Upper lobe of right lung (tissue), 1 donor: ENCODE measurements around the gene PAX5. TPM values are rescaled to one million over a fixed set of nuclear protein-coding genes. Genes with fewer than 3 reads are reported as not detected.
A peak's percentile ranks its signal among the peaks of the same experiment; 100 is the strongest.

Experiments used
- ATAC-seq: fragments of 200-7000 bp; cut with Tn5 transposase; one replicate; pipeline ENCODE4 v1.9.1; 2020; ENCODE audit warnings: mild to moderate bottlenecking, moderate library complexity
- DNase-seq: peaks from one replicate; pipeline ENCODE4 v3.0.0-alpha.2; 2020
- H3K27ac ChIP-seq: fragments of 200-600 bp; one replicate; pipeline ENCODE4 v1.8.0; 2022
- H3K27me3 ChIP-seq: fragments of 200-600 bp; one replicate; pipeline ENCODE4 v1.8.0; 2022; ENCODE audit warnings: mild to moderate bottlenecking
- H3K36me3 ChIP-seq: fragments of 200-600 bp; one replicate; pipeline ENCODE4 v1.8.0; 2022
- H3K4me1 ChIP-seq: fragments of 200-600 bp; one replicate; pipeline ENCODE4 v1.8.0; 2022
- H3K4me3 ChIP-seq: fragments of 200-600 bp; one replicate; pipeline ENCODE4 v1.8.0; 2022; ENCODE audit warnings: mild to moderate bottlenecking
- H3K9me3 ChIP-seq: fragments of 200-600 bp; one replicate; pipeline ENCODE4 v1.8.0; 2022
- intact Hi-C: fragments of 100-400 bp; cut with DNase I; formaldehyde crosslinking; loops from one replicate; pipeline ENCODE4 v1.11.0; 2022
- total RNA-seq: library from RNA; stranded (reverse); fragmentation: NEBNext Ultra II Directional; extraction: Animal tissue kit (Norgen Biotek cat#: 25700); gene quantifications from one replicate; pipeline ENCODE4 v1.2.1, GENCODE V29; 2021
- TF ChIP-seq, protein P1 (sequence below): fragments of 200-600 bp; IDR thresholded peaks from one replicate; pipeline ENCODE4 v1.8.0; 2022; ENCODE audit warnings: antibody characterized with exemption
- donor health status: DM: no; HTN: yes; CAD: no; lungs with severe emphysema.

The PAX5 gene
- total RNA-seq, 1 donor from 2014 or later: 0.23 TPM

DNA sequence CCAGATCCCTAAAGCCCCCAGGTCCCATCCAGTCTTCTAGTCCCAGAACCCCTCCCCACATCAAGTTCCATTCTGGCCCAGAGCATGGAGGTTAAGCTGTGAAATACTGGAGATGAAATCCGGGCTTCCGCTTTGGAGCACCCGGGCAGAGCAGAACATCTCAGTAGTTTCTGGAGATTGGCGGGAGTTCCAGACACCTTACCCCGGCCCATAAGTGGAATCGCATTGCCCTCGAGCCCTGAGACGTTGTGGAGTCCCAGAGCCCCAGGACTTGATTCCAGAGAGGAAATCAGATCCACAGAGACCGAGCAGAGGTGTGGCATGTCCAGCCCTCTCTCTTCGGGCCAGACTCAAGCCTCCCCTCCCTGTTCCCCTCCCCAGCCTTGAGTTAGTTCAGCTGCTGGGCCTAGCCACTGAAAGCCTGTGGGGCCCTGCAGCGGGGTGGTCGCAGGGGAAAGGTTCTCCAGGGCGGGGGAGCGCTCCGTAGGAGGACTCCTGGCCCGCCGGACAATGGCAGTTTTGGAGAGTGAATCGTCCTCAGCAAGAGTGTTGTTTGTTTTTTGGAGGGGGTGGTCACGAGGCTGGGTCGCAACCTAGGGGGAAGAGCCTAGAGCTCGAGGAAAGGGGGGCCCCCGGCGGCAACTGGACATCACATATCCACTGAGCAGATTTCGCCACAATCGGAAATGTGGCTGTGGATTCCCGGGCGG lies 1.0 kb upstream of the PAX5 start:
- intact Hi-C loops: no loop called here
- ATAC-seq: no peak
- Histone ChIP-seq H3K4me3 (no peak overlapping the region), H3K27ac (no peak overlapping the region), H3K36me3 (no peaks in the 10 kb centered on the region), H3K9me3 (no peaks in the 10 kb centered on the region), H3K27me3 (peaks cover 98% of the 10 kb centered on the region), H3K4me1 (peaks cover 34% of the 10 kb centered on the region)
- TF ChIP-seq, protein P1, sequence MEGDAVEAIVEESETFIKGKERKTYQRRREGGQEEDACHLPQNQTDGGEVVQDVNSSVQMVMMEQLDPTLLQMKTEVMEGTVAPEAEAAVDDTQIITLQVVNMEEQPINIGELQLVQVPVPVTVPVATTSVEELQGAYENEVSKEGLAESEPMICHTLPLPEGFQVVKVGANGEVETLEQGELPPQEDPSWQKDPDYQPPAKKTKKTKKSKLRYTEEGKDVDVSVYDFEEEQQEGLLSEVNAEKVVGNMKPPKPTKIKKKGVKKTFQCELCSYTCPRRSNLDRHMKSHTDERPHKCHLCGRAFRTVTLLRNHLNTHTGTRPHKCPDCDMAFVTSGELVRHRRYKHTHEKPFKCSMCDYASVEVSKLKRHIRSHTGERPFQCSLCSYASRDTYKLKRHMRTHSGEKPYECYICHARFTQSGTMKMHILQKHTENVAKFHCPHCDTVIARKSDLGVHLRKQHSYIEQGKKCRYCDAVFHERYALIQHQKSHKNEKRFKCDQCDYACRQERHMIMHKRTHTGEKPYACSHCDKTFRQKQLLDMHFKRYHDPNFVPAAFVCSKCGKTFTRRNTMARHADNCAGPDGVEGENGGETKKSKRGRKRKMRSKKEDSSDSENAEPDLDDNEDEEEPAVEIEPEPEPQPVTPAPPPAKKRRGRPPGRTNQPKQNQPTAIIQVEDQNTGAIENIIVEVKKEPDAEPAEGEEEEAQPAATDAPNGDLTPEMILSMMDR: no peak
- DNase-seq: no peak

DNA sequence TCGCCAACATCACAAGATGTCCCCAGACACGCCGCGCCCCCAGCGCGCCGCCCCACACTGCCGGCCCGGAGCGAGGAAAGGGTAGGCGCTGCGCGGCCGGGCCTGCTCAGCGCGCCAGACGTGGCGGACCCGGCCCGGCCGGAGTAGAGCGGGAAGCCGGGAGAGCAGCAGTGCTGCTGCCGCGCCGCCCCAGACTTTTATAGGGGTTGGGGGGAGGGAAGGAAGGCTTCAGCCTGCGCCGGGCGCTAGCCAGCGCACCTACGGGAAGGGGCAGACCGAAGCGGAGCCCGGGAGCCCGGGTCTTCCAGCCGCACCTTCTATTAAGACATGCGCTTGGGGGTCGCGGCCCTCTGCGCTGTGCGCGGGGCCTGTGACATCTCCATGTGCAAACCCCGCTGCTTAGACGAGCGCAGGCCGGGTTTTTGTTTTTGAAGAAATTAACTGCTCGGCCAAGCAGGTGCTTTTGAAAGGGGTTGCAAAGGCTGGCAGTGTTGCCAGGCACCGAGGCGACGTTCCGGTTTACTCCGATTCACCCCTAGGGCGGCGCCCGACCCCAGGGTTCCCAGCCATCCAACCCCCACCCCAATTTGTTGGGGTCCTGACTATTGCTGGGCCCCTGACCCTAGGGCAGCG lies 353 bp upstream of the PAX5 start:
- Histone ChIP-seq H3K27me3 (peaks cover 98% of the 10 kb centered on the region), H3K4me1 (peaks cover 38% of the 10 kb centered on the region)
- ATAC-seq: peak; percentile 34

DNA sequence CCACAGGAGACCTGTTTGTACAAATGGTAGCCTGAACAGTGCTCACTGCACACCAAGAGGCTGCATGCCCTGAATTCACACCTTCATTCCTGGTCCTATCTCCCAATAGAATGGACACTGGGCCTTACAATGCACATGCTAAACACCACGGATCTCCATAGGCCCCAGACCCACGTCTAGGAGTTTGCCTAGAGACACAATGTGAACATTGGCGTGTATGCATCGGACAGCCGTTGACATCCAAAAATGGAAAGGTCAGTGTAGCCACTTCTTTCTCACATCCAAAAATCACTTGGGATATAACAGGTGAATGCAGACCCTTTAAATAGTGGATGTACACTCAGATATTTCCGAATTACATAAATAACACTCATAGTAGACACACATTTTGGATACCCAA lies 927 bp downstream of the PAX5 start:
- Histone ChIP-seq H3K4me1 (peaks cover 38% of the 10 kb centered on the region), H3K27ac (no peak overlapping the region), H3K4me3 (no peak overlapping the region), H3K9me3 (no peaks in the 10 kb centered on the region), H3K36me3 (no peaks in the 10 kb centered on the region), H3K27me3 (peaks cover 98% of the 10 kb centered on the region)
- TF ChIP-seq, protein P1: no peak
- intact Hi-C loops: no loop called here
- no peak for ATAC-seq
- DNase-seq: no peak

More for the DNA sequence above, 353 bp upstream of the PAX5 start:
- Histone ChIP-seq H3K4me3 (peak overlapping the region; percentile 32), H3K36me3 (no peaks in the 10 kb centered on the region), H3K27ac (no peak overlapping the region), H3K9me3 (no peaks in the 10 kb centered on the region)
- intact Hi-C loops: no loop called here
- TF ChIP-seq, protein P1: no peak
- DNase-seq: no peak

DNA sequence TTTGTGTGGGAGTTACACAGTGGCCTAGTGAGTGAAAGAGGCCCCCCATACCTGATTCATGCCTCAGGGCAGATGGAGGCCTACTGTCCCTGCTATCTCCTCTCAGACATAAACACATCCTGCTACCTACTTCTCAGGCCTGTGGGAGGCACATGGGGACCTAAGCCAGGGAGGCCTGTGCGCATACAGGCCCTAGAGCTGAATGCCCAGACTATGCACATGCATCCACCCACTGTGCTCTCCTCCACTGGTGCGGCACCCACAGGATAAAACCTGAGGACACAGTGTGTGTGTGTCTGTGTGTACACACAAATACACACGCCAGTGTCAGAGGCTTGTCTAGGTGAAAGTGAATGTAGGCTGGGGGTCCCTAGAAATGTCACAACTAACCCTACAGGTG lies 1.4 kb downstream of the PAX5 start:
- intact Hi-C loops: no loop called here
- H3K36me3 ChIP-seq: no peaks in the 10 kb centered on the region
- no peak for ATAC-seq
- H3K9me3 ChIP-seq: no peaks in the 10 kb centered on the region
- TF ChIP-seq, protein P1: no peak
- DNase-seq: no peak
- H3K4me1 ChIP-seq: peaks cover 34% of the 10 kb centered on the region
- no peak overlapping the region for H3K4me3 ChIP-seq
- no peak overlapping the region for H3K27ac ChIP-seq
- peaks cover 98% of the 10 kb centered on the region for H3K27me3 ChIP-seq

DNA sequence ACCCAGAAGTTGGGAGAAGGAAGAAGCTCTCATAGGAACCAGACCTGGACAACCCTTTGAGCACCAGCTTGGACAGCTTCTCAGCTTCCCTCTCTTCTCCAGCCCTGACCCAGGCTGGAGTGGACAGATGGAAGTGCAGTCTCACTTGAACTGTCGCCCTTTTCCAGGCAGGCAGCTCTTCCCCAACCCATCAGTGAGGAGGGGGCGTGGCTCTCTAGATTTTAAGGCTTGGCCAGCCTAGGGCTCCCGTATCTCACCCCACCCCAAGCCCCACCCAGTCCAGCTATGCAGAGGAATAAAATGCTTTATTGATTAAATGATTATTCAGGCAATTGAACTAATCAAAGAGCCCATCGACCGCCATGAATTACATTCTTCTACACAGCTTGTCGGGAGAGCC lies 2.2 kb downstream of the PAX5 start:
- TF ChIP-seq, protein P1: no peak
- H3K9me3 ChIP-seq: no peaks in the 10 kb centered on the region
- no peaks in the 10 kb centered on the region for H3K36me3 ChIP-seq
- H3K27me3 ChIP-seq: peaks cover 98% of the 10 kb centered on the region
- DNase-seq (no peak), ATAC-seq (no peak)
- no peak overlapping the region for H3K4me3 ChIP-seq
- H3K4me1 ChIP-seq: peaks cover 34% of the 10 kb centered on the region
- intact Hi-C loops: no loop called here
- no peak overlapping the region for H3K27ac ChIP-seq
